ENCODE measurements around the gene MUSTN1. TPM values are rescaled to one million over a fixed set of nuclear protein-coding genes. Genes with fewer than 3 reads are reported as not detected.

Gene MUSTN1
- total and polyA plus RNA-seq, 2 of the 13 experiments (the other 11 are each of a cell fraction or from before 2014, with no cell fraction given) = 0.84 to 1.4 TPM

DNA sequence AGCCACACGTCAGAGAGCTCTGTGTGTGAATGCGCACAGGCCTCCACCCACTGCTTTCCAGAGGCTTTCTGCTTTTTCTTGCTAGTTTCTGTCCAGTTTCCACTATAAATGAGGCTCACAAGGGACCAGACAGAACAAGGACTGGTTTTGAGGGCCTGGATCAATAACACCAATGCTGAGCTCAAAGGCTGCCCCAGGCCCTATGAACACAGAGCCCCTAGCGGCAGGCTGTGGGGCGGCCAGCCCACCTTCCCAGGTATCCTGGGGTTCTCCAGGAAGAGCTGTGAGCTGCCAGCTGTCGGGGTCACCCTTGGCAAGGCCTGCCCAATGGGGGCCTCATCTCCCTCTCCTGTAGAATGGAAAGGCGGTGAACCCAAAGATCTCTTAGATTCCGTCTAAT, 42.4 kb downstream of the MUSTN1 start (continued):
- TF ChIP-seq ZNF414 (CRISPR knock-in tag; IDR thresholded peaks at IDR 0.05) (0 out of 2 replicates have a peak, but pooled peaks have one; percentile 47), HOXA7 (CRISPR knock-in tag; IDR thresholded peaks at IDR 0.05) (no peak), TOPORS (CRISPR knock-in tag; IDR thresholded peaks at IDR 0.05) (no peak), ZNF260 (CRISPR knock-in tag; IDR thresholded peaks at IDR 0.05; ENCODE audit: borderline replicate concordance, low read depth) (no peak)
- TF ChIP-seq, protein P1, sequence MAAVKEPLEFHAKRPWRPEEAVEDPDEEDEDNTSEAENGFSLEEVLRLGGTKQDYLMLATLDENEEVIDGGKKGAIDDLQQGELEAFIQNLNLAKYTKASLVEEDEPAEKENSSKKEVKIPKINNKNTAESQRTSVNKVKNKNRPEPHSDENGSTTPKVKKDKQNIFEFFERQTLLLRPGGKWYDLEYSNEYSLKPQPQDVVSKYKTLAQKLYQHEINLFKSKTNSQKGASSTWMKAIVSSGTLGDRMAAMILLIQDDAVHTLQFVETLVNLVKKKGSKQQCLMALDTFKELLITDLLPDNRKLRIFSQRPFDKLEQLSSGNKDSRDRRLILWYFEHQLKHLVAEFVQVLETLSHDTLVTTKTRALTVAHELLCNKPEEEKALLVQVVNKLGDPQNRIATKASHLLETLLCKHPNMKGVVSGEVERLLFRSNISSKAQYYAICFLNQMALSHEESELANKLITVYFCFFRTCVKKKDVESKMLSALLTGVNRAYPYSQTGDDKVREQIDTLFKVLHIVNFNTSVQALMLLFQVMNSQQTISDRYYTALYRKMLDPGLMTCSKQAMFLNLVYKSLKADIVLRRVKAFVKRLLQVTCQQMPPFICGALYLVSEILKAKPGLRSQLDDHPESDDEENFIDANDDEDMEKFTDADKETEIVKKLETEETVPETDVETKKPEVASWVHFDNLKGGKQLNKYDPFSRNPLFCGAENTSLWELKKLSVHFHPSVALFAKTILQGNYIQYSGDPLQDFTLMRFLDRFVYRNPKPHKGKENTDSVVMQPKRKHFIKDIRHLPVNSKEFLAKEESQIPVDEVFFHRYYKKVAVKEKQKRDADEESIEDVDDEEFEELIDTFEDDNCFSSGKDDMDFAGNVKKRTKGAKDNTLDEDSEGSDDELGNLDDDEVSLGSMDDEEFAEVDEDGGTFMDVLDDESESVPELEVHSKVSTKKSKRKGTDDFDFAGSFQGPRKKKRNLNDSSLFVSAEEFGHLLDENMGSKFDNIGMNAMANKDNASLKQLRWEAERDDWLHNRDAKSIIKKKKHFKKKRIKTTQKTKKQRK (IDR thresholded peaks at IDR 0.05; ENCODE audit: low read length) = no peak

- intact Hi-C loops (cut with micrococcal nuclease; ENCODE audit: unreplicated experiment) (no loop called here), in situ Hi-C loops (cut with HindIII; ENCODE audit: extremely low pct_ligation_motif_present, low pct_unique_long_range_greater_than_20kb) (no loop called here)
- Histone ChIP-seq H3K27me3 (ENCODE audit: control insufficient read depth in 1 of 2, insufficient read depth in 2 of 2, low read length in 2 of 2) (no peaks in the 10 kb centered on the region), H3K4me1 (ENCODE audit: insufficient read depth, low read length) (peaks cover 100% of the 10 kb centered on the region), H3K4me3 (replicated peaks in 1 of 3; ENCODE audit: insufficient read depth in 1 of 3, low read depth in 2 of 3, low read length in 3 of 3) (no peak overlapping the region), H3K4me2 (ENCODE audit: low read depth, low read length) (peak overlapping the region; percentile 8; the same call in 1 of the 2 replicates), H3K36me3 (replicated peaks in 1 of 2; ENCODE audit: control insufficient read depth in 1 of 2, insufficient read depth in 2 of 2, low read length in 2 of 2) (peaks cover 6 to 10% of the 10 kb centered on the region in 2 experiments; a peak in 3 of 5 replicates), H4K20me1 (ENCODE audit: insufficient read depth, low read length) (no peaks in the 10 kb centered on the region), H3K27ac (ENCODE audit: extremely low read length, insufficient read depth, low read length) (peak overlapping the region; percentile 9), H3K9ac (ENCODE audit: insufficient read depth, low read depth, low read length) (0 out of 2 replicates have a peak overlapping the region, but pooled peaks have one; percentile 6), H3K79me2 (ENCODE audit: insufficient read depth, low read length) (peaks cover 4% of the 10 kb centered on the region), H3K9me3 (ENCODE audit: low read length) (no peaks in the 10 kb centered on the region), H2AFZ (ENCODE audit: low read length) (no peak overlapping the region)
- POLR2A ChIA-PET = interaction anchor here (1.0 to 10.9 kb wide), 6 partner anchors 13 to 99 kb away, joined by 4 to 466 read pairs (median 12); partner anchors contain the start of genes ITIH1 and NEK4
- DNase-seq (ENCODE audit: low spot score) (no peak), ATAC-seq (no peak), FAIRE-seq (no peak)
- BruUV-seq (replicated peaks) = no TSS peak
- WGBS (ENCODE audit: low lambda C conversion rate) = 80% methylated on average over 2 of the region's 4 CpGs
- CTCF ChIA-PET (ENCODE audit: low intra/inter-chr PET ratio, low total read pairs) = interaction anchor here (1.0 kb wide), 1 partner anchor 49 kb away, joined by 3 read pairs; no protein-coding TSS in a partner anchor
- TF ChIP-seq ZNF33A (CRISPR knock-in tag; IDR thresholded peaks at IDR 0.05; ENCODE audit: borderline replicate concordance) (no peak), ZNF143 (CRISPR knock-in tag; IDR thresholded peaks at IDR 0.05) (no peak), ZNF414 (CRISPR knock-in tag; IDR thresholded peaks at IDR 0.05) (0 out of 2 replicates have a peak, but pooled peaks have one; percentile 53), CENPT (CRISPR knock-in tag; IDR thresholded peaks at IDR 0.05; ENCODE audit: low read depth) (no peak), ZNF33B (CRISPR knock-in tag; IDR thresholded peaks at IDR 0.05) (no peak), AKAP8 (CRISPR knock-in tag; IDR thresholded peaks at IDR 0.05) (no peak), LCORL (IDR thresholded peaks at IDR 0.05) (no peak), LCORL (CRISPR knock-in tag; IDR thresholded peaks at IDR 0.05) (peak; percentile 15), ZNF768 (CRISPR knock-in tag; IDR thresholded peaks at IDR 0.05) (no peak), REXO4 (CRISPR knock-in tag; IDR thresholded peaks at IDR 0.05; ENCODE audit: borderline replicate concordance) (no peak)
- TF ChIP-seq, protein P2, sequence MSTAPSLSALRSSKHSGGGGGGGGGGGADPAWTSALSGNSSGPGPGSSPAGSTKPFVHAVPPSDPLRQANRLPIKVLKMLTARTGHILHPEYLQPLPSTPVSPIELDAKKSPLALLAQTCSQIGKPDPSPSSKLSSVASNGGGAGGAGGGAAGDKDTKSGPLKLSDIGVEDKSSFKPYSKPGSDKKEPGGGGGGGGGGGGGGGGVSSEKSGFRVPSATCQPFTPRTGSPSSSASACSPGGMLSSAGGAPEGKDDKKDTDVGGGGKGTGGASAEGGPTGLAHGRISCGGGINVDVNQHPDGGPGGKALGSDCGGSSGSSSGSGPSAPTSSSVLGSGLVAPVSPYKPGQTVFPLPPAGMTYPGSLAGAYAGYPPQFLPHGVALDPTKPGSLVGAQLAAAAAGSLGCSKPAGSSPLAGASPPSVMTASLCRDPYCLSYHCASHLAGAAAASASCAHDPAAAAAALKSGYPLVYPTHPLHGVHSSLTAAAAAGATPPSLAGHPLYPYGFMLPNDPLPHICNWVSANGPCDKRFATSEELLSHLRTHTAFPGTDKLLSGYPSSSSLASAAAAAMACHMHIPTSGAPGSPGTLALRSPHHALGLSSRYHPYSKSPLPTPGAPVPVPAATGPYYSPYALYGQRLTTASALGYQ (CRISPR knock-in tag; IDR thresholded peaks at IDR 0.05) = no peak
Measured at GRCh38 chr3:52791928-52792327, 42.9 kb downstream of the MUSTN1 start.
